Measurements from ENCODE around the gene TMEM92.

- TF ChIP-seq EZH2phosphoT487 (IDR thresholded peaks at IDR 0.05; ENCODE audit: insufficient read depth, low read depth) (no peak), EZH2 (IDR thresholded peaks at IDR 0.05; ENCODE audit: insufficient read depth, poor library complexity, severe bottlenecking) (no peak)
These were observed 52.6 kb downstream of the TMEM92 start for GRCh38 chr17:50326831-50327364.
